CD4-positive, alpha-beta T cell (primary cell): ENCODE data around the gene MLXIPL. TPM values are rescaled to one million over a fixed set of nuclear protein-coding genes. Genes with fewer than 3 reads are reported as not detected.

ENCODE experiments used
- ATAC-seq: fragments of 200-7000 bp; cut with Tn5 transposase; one replicate; pipeline ENCODE4 v1.10.0; 2022; ENCODE audit warnings: mild to moderate bottlenecking; ENCODE audit not compliant: poor library complexity
- CTCF ChIA-PET: fragments of 350-600 bp; sonication (Branson Sonifier 250); formaldehyde crosslinking; loops from one replicate; lab custom pipeline; 2021; ENCODE audit warnings: antibody characterized with exemption, inconsistent platforms; lab: Charles Lee
- POLR2A ChIA-PET: fragments of 350-600 bp; sonication (Branson Sonifier 250); formaldehyde crosslinking; loops from one replicate; lab custom pipeline; 2021; ENCODE audit warnings: antibody characterized with exemption, inconsistent platforms; lab: Charles Lee
- DNase-seq, 14 experiments: peaks; one replicate each; pipeline ENCODE4 v3.0.0-alpha.2; 2013 to 2020; ENCODE audit warnings: mixed read lengths in 2 of 14
- H3K27ac ChIP-seq, 2 donors: one replicate each; pipeline versions ENCODE4 v1.5.1 to v1.7.0; 2013; ENCODE audit warnings: low read length in 2 of 2, low read depth in 1 of 2, mild to moderate bottlenecking in 1 of 2
- H3K27me3 ChIP-seq, 2 experiments: 1 replicate in 1 of 2; 2 replicates in 1 of 2; pipeline versions ENCODE4 v1.6.1 to v1.7.0; 2013; ENCODE audit warnings: low read length in 2 of 2, control low read depth in 1 of 2, mild to moderate bottlenecking in 1 of 2, moderate library complexity in 1 of 2; ENCODE audit not compliant: insufficient read depth in 2 of 2, control insufficient read depth in 1 of 2
- H3K36me3 ChIP-seq: one replicate; pipeline ENCODE4 v1.6.1; 2013; ENCODE audit warnings: low read length, control low read depth; ENCODE audit not compliant: insufficient read depth
- H3K4me1 ChIP-seq: one replicate; pipeline ENCODE4 v1.6.1; 2013; ENCODE audit warnings: low read length, control low read depth; ENCODE audit not compliant: insufficient read depth
- H3K4me3 ChIP-seq: one replicate; pipeline ENCODE4 v1.5.1; 2013; ENCODE audit warnings: mild to moderate bottlenecking, low read length, moderate library complexity
- H3K9me3 ChIP-seq, 2 experiments: 1 replicate in 1 of 2; 2 replicates in 1 of 2; pipeline versions ENCODE4 v1.6.1 to v1.7.0; 2013; ENCODE audit warnings: low read length in 2 of 2, mild to moderate bottlenecking in 2 of 2, control low read depth in 1 of 2, moderate library complexity in 1 of 2; ENCODE audit not compliant: control insufficient read depth in 1 of 2, insufficient read depth in 1 of 2
- H3K27ac Mint-ChIP-seq: one replicate; pipeline ENCODE4 v1.8.0; 2020; ENCODE audit warnings: mixed read lengths
- H3K27me3 Mint-ChIP-seq: one replicate; pipeline ENCODE4 v1.8.0; 2021; ENCODE audit warnings: mixed read lengths
- H3K36me3 Mint-ChIP-seq: one replicate; pipeline ENCODE4 v1.8.0; 2021; ENCODE audit warnings: low read depth, mixed read lengths
- H3K4me1 Mint-ChIP-seq: one replicate; pipeline ENCODE4 v1.8.0; 2021; ENCODE audit warnings: low read depth, mixed read lengths
- H3K4me3 Mint-ChIP-seq: one replicate; pipeline ENCODE4 v1.8.0; 2020; ENCODE audit warnings: mild to moderate bottlenecking, mixed read lengths
- H3K9me3 Mint-ChIP-seq: one replicate; pipeline ENCODE4 v1.8.0; 2020; ENCODE audit warnings: mixed read lengths
- CTCF ChIP-seq: fragments of 200-600 bp; IDR thresholded peaks from one replicate; pipeline ENCODE4 v1.8.0; 2022; ENCODE audit warnings: antibody characterized with exemption, mild to moderate bottlenecking
- intact Hi-C, 2 experiments: fragments of 100-400 bp; cut with DNase I in 1 of 2; cut with micrococcal nuclease in 1 of 2; formaldehyde crosslinking; loops; one replicate each; pipeline versions ENCODE4 v1.15.1 to v1.9.0; 2023 to 2025; cut with DNase I, micrococcal nuclease
- total RNA-seq, 174 experiments: library from RNA in 2 of 174; stranded (reverse) in 2 of 174; gene quantifications; one replicate each; pipeline ENCODE4 v1.2.3 and lab custom pipeline; 2021 to 2026

The MLXIPL gene
- total RNA-seq, 2 experiments from 2014 or later: not detected

GRCh38 chr7:73635428-73636200, 11.3 kb upstream of the MLXIPL start:
- Histone ChIP-seq H3K4me3 (no peak overlapping the region), H3K36me3 (no peaks in the 10 kb centered on the region), H3K27me3 (peaks cover 7 to 14% of the 10 kb centered on the region in 2 experiments), H3K27ac (no peak overlapping the region), H3K4me1 (no peaks in the 10 kb centered on the region), H3K9me3 (peaks cover 0 to 4% of the 10 kb centered on the region in 2 experiments)
- POLR2A ChIA-PET: no interaction called here
- DNase-seq (no peak), ATAC-seq (no peak)
- Mint-ChIP-seq H3K4me3 (no peak overlapping the region), H3K27me3 (peaks cover 46% of the 10 kb centered on the region), H3K9me3 (no peaks in the 10 kb centered on the region), H3K36me3 (no peaks in the 10 kb centered on the region), H3K4me1 (no peaks in the 10 kb centered on the region), H3K27ac (no peak overlapping the region)
- intact Hi-C loops: no loop called here
- CTCF ChIA-PET: no interaction called here
- no peak for TF ChIP-seq CTCF

- Mint-ChIP-seq H3K36me3 (no peaks in the 10 kb centered on the region), H3K27ac (no peak overlapping the region), H3K4me3 (no peak overlapping the region), H3K9me3 (no peaks in the 10 kb centered on the region), H3K27me3 (peaks cover 58% of the 10 kb centered on the region), H3K4me1 (no peaks in the 10 kb centered on the region)
- Histone ChIP-seq H3K27ac (no peak overlapping the region), H3K9me3 (no peaks in the 10 kb centered on the region), H3K4me3 (no peak overlapping the region), H3K36me3 (no peaks in the 10 kb centered on the region), H3K27me3 (peaks cover 7 to 16% of the 10 kb centered on the region in 2 experiments), H3K4me1 (no peaks in the 10 kb centered on the region)
- DNase-seq (no peak), ATAC-seq (no peak)
- TF ChIP-seq CTCF: no peak
- POLR2A ChIA-PET: no interaction called here
- intact Hi-C loops: no loop called here
- CTCF ChIA-PET: no interaction called here
These were observed 9.5 kb upstream of the MLXIPL start for GRCh38 chr7:73633844-73634243.

- Histone ChIP-seq H3K27ac (no peak overlapping the region), H3K4me1 (no peaks in the 10 kb centered on the region), H3K27me3 (peaks cover 11 to 18% of the 10 kb centered on the region in 2 experiments), H3K36me3 (no peaks in the 10 kb centered on the region), H3K4me3 (no peak overlapping the region), H3K9me3 (no peaks in the 10 kb centered on the region)
- Mint-ChIP-seq H3K4me3 (no peak overlapping the region), H3K27ac (no peak overlapping the region), H3K27me3 (peaks cover 63% of the 10 kb centered on the region), H3K9me3 (no peaks in the 10 kb centered on the region), H3K36me3 (no peaks in the 10 kb centered on the region), H3K4me1 (no peaks in the 10 kb centered on the region)
- ATAC-seq (no peak), DNase-seq (no peak)
- ChIA-PET CTCF (no interaction called here), POLR2A (no interaction called here)
- TF ChIP-seq CTCF: no peak
- intact Hi-C loops: no loop called here
These were observed 9.0 kb upstream of the MLXIPL start for GRCh38 chr7:73633323-73633722.
